GM19372 (cell line): Measurements from ENCODE around the gene TTLL3.

Source experiments
- ATAC-seq: cut with Tn5 transposase; IDR thresholded peaks from one replicate; pipeline ENCODE4 v1.9.1; 2021; ENCODE audit warnings: mild to moderate bottlenecking, low read depth, moderate library complexity; ENCODE audit not compliant: unreplicated experiment

TTLL3 gene

DNA sequence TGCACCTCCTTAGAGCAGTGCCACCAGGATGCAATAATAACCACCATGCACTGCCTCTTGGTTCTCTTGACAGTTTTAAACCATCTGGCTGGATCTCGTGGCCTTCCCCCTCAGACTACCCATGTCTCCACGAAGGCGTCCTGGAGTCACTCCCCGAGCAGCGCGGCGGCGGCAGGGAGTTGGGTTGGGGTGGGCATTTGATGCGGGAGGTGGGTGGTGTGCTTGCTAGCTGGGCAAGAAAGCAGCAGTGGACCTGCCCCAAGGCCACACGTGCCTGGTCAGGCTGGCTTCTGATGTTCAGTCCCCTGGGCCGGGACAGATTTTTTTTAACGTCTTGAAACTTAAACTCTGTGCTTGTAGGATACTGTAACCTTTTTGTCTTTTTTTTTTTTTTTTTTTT lies 3.9 kb upstream of the TTLL3 start:
- ATAC-seq, result no peak

DNA sequence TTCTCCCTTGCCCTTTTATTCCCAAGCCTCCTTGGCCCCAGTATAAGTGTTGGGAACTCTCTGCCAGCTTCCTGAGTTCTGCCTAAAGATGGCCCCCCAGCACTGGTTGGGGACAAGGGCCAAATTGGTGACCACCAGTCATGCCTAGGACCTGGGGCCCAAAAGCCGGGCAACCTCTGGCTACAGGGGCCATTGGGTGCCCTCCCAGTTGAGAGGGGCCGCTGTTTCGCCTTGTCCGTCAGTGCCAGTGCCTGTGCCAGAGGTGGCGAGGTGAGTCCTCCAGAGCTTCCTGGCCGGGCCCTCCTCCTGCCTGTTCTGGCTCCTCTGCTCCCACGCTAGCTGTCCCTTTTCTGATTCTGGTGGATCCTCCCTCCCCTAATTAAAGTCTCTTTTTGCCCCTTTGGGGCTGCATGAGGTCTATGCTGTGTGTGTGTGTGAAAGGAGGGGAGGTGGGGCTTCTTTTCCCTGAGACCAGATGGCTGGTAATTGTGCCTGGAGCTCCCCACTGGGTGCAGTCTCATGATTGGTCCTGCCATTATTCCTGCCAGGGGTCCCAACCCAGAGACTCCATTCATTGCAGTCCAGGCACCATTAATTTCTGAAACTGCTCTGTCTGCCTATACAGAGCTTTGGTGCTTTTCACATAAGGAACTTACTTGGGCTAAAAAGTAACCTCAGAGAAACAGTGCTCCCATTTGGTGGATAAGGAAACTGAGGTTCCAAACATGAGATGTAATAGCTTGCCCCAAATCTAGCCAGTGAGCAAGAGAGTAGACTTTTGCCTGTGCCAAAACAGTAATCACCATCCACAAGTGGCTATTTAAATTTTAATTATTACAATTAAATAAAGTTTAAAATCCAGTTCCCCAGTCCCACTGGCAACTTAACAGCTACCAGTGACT lies 3.1 kb upstream of the TTLL3 start:
- no peak for ATAC-seq

DNA sequence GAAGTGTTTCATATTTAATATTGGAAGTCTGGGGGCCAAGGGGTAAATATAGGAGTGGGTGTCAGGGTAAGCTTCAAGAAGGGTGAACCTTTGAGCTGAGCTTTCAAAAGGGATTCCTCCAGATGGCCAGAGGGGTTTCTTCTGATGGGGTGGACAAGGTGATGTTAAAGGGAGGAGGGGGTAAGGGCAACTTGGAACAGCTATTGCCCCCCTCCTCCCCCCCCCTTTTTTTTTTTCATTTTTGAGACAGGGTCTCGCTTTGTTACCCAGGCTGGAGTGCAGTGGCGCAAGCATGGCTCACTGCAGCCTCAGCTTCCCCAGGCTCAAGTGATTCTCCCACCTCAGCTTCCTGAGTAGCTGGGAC lies 2.1 kb upstream of the TTLL3 start:
- ATAC-seq, result no peak

DNA sequence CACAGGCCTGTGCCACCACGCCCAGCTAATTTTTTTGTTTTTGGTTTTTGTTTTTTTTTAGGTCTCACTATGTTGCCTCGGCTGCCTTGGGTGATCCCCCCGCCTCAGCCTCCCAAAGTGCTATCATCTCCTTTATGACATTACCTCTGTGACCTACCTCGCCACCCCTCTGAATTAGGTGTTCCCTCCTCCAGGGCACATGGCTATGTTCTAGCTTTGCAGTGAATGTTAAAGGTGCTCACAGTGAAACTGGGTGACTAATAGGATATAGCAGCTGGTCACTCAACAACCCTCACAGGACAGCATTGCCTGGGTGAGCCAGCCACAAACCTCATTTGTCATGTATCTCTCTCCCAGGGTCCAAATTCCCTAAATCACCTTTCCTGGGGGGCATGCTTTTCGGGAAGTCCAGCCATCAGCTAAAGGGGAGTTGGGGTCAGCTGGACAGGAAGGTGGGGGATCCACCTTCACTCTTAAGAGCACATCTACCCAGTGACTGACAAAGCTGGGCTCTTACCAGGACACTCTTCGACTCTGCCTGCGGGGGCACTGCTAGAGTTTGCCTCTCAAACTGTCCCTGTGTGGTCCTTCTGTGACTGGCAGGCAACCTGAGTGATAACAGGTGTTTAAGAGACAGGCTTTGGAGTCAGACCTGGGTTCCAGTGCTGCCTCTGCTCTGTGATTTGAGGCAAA lies 1.6 kb upstream of the TTLL3 start:
- ATAC-seq, result no peak

DNA sequence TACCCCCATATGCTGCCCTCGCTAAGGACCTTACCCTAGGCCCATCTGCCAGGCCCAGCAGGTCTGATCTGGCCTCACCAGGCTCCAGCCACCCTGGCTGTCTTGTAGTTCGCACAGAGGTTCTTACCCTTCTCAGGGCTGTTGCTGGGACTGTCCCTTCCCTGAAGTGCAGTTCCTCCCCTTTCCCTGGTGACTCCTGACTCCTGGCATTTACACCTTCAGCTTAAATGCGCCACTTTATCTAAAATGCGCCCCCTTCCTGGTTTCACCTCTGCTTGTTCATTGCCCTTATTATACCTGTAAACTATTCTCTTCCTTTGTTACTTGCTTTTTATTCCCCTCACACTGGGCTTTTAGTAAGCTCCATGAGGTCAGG lies 835 bp upstream of the TTLL3 start:
- no peak for ATAC-seq

DNA sequence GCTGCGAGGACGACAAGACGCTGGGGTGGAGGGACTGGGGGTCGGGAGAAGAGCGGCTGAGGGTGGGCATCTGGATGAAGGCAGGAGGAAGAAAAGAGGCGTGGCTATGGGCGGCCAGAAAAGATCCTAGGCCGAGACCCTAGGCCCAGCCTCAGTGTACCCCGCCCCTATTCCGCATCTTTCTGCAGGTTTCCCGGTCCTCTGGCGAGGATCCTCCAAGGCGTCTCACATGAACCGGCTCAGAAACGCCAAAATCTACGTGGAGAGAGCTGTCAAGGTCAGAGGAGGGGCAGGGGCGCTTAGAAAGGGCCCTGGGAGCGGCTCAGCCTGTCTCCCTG lies 340 bp downstream of the TTLL3 start:
- ATAC-seq, result no peak

DNA sequence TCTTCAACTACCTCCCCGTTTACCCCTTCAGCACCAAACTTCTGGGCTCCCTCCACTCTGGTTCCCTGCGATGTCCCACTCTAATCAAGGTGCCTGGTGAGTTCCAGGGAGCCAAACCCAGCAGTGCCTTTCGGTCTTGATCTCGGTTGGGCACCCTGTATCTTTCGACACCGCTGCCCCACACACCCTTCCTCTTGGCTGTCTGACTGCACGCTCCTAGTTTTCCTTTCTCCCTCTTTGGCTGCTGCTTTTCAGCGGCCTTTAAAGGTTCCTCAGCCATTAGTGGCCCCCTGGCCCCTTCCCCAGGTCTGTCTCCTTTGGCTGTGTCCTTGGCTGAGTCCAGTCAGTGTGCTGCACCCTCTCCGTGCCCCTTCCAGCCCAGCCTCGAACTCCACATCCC lies 784 bp downstream of the TTLL3 start:
- no peak for ATAC-seq

DNA sequence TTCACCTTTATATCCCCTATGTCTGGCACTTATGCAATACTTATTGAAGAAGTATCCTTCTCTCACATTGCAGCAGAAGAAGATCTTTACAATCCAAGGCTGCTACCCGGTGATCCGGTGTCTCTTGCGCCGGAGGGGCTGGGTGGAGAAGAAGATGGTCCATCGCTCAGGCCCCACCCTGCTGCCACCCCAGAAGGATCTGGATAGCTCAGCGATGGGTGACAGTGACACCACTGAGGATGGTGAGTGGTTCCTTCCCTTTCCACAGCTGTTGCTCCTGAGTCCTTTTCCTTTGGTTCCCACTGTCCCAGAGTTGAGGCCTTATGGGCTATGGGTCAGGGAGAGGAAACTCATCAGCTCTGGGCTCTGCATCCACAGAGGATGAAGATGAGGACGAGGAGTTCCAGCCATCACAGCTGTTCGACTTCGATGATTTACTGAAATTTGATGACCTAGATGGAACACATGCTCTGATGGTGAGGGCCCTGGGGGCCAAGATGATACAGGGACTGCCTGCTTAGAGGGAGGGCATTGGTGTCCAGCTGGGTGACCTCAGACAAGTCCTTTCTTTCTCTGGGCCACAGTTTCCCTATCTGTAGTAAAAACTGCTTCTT lies 2.9 kb downstream of the TTLL3 start:
- ATAC-seq, result no peak

DNA sequence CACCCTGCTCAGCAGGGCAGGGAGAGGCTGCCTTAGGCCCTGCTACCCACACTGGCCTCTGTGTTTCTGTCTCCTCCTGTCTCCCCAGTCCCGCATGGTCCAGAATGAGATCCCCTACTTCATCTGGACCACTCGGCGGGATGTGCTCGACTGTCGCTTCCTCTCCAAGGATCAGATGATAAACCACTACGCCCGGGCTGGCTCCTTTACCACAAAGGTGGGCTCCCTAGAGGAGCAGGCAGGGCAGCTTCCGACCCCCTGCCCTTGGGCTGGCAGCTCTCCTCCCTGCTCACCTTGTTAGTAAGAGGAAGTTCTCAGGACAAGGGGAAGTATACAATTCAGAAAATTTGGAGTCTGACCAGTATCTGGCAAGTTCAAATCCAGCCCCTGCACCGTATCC lies 5.9 kb downstream of the TTLL3 start:
- no peak for ATAC-seq

DNA sequence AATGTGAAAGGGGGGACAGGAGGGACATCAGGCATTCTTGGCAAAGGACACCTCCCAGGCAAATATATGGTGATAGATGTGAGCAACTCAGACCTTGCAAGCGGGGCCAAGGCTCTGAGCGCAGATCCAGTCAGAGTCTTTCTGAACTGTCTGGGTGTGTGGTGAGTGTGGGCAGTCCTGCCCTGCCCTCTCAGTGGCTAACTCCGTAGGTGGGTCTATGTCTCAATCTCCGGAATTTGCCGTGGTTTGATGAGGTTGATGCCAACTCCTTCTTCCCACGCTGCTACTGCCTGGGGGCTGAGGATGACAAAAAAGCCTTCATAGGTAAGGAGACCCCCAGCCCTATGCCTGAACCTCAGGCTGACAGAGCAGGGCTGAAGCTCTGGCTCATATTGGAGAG lies 7.4 kb downstream of the TTLL3 start:
- no peak for ATAC-seq

DNA sequence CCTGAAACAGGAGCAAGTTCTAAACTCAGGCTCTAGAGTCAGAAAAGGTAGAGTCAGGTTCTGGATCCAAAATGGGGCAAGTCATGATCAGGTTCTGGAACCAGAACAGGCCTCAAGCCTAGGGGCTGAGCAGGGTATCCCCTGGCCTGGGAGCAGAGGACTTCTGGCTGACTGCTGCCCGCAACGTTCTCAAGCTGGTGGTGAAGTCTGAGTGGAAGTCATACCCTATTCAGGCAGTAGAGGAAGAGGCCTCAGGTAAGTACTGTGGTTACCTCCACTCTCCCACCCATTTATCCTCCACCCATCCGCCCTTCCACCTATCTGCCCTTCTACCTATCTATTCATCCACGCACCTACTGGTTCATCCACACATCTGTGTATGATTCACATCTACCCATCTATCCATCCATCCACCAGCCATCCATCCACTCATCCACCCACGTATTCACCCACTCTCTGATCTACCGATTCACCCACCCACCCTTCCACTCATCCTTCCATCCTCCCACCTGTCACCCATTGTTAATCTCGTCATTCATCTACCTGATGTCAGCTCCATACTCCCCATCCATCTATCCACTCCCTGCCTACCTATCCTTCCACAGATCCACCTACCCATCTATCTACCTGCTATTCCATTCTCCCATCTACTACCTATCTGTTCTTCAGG lies 8.7 kb downstream of the TTLL3 start:
- ATAC-seq, result no peak

DNA sequence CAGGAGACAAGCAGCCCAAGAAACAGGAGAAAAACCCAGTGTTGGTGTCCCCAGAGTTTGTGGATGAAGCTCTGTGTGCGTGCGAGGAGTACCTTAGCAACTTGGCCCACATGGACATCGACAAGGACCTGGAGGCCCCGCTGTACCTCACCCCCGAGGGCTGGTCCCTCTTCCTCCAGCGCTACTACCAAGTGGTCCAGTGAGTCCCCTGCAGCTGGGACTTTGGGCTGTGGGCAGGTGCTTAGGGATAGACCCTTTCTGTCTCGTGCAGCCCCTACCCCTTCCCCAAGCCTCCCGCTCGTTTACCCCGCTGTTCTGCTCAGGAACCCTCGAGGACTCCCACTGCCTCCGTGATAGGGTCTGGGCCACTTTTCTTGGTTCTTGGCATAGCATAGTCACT lies 10.5 kb downstream of the TTLL3 start:
- ATAC-seq, result no peak

DNA sequence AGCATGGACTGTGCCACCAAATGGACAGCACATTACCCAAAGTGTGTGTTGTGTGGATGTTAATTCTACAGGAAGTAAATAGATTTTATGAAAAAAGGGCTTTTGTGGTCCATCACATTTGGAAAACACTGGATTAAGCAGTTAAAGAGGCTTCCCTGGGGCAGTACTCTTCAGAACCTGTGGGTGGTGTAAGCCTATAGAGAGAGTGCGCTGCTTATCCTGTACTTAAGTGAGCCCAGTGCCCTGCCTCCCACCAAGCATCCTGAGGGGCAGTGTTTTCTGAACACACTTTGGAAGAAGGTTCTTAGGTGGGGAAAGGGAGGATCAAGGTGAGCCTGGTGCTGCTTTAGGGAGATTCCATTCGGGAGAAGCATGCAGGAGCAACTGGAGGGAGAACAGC lies 10.9 kb downstream of the TTLL3 start:
- no peak for ATAC-seq

DNA sequence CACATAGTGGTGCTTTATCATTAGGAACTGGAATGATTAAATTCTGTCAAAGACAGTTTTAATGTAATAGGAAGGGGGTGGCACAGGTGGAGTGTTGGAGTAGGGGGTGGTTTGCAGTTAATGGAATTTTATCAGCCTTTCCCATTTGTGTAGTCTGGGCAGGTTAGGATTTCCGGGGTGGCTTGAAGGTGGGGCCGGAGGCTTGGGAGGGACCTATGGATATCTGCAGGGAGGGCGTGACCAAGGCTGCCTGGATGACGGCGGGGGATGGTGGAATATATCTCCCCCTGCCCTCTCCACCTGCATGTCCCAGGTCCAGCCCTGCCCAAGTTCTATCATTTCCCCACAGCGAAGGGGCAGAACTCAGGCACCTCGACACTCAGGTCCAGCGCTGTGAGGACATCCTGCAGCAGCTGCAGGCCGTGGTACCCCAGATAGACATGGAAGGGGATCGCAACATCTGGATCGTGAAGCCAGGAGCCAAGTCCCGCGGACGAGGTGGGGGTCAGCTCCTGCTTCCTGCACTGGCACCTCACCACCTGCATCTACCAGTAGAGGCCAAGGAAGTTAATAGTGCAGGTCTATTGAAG lies 15.5 kb downstream of the TTLL3 start:
- no peak for ATAC-seq

DNA sequence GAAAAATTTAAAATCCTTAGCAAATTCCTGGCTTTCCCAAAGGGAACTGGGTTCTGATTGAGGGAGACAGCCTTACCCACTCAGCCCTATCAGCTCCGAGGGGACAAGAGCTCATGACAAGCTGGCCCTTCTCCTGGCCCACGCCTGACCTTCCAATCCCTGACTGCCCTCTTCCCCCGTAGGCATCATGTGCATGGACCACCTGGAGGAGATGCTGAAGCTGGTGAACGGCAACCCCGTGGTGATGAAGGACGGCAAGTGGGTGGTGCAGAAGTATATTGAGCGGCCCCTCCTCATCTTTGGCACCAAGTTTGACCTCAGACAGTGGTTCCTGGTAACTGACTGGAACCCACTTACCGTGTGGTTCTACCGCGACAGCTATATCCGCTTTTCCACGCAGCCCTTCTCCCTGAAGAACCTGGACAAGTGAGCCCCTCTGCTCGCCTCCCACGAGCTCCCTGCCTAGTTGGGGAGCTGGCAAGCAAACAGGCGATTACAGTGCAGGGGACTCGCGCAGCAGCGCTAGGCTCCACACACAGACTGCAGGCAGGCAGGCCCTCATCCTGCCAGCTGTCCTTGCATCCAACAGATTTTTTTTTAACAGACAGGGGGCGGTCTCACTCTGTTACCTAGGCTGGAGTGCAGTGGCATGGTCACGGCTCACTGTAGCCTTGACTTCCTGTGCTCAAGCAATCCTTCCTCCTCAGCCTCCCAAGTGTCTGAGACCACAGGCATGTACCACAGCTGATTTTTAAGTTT lies 16.9 kb downstream of the TTLL3 start:
- ATAC-seq, result no peak

DNA sequence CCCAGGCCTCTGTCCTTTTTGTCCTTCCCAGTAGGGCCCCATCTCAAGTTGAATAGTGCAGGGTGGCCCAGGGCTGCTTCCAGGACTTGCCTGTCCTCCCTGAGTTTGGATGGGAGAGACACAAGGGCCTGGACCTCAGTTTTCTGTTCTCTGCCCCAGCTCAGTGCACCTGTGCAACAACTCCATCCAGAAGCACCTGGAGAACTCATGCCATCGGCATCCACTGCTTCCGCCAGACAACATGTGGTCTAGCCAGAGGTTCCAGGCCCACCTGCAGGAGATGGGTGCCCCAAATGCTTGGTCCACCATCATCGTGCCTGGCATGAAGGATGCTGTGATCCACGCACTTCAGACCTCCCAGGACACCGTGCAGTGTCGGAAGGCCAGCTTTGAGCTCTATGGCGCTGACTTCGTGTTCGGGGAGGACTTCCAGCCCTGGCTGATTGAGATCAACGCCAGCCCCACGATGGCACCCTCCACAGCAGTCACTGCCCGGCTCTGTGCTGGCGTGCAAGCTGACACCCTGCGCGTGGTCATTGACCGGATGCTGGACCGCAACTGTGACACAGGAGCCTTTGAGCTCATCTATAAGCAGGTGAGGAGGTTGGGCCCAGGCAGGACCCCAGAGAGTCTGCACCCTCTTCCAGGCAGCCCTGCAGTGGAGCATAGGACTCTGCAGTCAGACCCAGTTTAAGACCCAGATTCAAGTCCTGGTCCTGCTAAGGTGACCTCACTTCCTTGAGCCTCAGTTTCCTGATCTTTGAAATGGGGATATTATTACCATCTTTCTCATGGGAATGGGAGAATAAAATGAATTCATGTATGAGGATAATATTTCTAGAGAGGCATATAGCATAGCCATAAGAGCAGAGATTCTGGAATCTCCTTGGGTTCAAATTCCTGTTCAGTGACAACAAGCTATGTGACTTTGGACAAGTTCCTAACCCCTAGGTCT lies 19.0 kb downstream of the TTLL3 start:
- ATAC-seq, result no peak

DNA sequence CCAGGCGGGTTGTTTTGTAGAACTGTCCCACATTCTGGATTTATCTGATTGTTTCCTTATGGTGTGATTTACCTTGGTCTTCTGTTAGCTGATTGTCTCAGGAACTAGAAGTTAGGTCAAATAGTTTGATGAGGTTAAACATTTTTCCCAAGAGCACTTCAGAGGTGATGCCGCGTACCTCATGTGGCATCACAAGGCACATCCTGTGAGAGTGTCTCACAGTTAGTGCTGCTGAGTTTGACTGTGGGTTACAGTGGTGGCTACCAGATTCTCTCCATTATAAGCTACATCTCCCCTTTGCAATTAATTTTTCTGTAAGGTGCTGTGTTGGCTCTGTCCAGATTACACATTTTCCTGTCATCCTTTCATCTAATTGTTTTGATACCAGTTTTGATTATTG lies 21.2 kb downstream of the TTLL3 start:
- no peak for ATAC-seq

DNA sequence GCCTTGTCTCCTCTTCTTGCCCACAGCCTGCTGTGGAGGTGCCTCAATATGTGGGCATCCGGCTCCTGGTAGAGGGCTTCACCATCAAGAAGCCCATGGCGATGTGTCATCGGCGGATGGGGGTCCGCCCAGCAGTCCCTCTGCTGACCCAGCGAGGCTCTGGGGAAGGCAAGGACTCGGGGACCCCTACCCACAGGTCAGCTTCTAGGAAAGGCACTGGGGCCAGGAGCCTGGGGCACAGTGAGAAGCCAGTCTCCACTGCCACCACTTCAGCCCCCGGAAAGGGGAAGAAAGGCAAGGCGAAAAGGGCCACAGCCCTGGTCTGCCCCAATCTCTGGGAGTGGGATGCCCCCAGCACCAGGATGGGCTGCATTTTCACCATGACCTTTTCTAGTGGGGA lies 23.0 kb downstream of the TTLL3 start:
- ATAC-seq, result no peak
